IPS-15b (cell line): ENCODE results near the gene CCER1.

ENCODE experiments used
- H3K27me3 ChIP-seq: one replicate; pipeline ENCODE4 v1.6.1; 2013; ENCODE audit warnings: low read length; ENCODE audit not compliant: control insufficient read depth, insufficient read depth
- H3K36me3 ChIP-seq: one replicate; pipeline ENCODE4 v1.6.1; 2013; ENCODE audit warnings: low read length; ENCODE audit not compliant: control insufficient read depth, insufficient read depth
- H3K4me1 ChIP-seq: one replicate; pipeline ENCODE4 v1.6.1; 2013; ENCODE audit warnings: mild to moderate bottlenecking, low read length; ENCODE audit not compliant: control insufficient read depth, insufficient read depth
- H3K4me3 ChIP-seq: one replicate; pipeline ENCODE4 v1.5.1; 2013; ENCODE audit warnings: low read depth, low read length
- H3K9ac ChIP-seq: one replicate; pipeline ENCODE4 v1.6.1; 2013; ENCODE audit warnings: low read depth, mild to moderate bottlenecking, low read length
- H3K9me3 ChIP-seq: one replicate; pipeline ENCODE4 v1.6.1; 2013; ENCODE audit warnings: mild to moderate bottlenecking, low read length; ENCODE audit not compliant: control insufficient read depth, insufficient read depth

Gene CCER1

GRCh38 chr12:90984114-90984513 is 29.1 kb upstream of the CCER1 start:
- peaks cover 9% of the 10 kb centered on the region for H3K4me1 ChIP-seq
- no peak overlapping the region for H3K9ac ChIP-seq
- peaks cover 72% of the 10 kb centered on the region for H3K27me3 ChIP-seq
- no peaks in the 10 kb centered on the region for H3K36me3 ChIP-seq
- no peaks in the 10 kb centered on the region for H3K9me3 ChIP-seq
- no peak overlapping the region for H3K4me3 ChIP-seq

DNA sequence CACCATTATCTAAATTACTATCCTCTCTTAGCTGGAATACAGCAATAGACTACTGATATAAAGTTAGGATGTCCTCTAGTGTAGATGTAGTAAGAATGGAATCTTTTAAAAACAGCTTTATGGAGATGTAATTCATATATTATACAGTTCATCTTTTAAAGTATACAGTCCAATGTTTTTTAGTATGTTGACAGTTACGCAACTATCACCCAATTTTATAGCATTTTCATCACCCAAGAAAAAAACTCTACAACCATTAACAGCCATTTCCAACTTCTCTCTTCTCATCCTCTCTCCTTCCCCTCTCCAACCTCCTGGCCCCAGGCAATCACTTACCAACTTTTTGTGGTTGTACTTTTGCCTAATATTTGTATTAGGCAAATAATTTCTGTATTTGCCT is 27.2 kb upstream of the CCER1 start:
- Histone ChIP-seq H3K9me3 (no peaks in the 10 kb centered on the region), H3K4me1 (peaks cover 9% of the 10 kb centered on the region), H3K36me3 (no peaks in the 10 kb centered on the region), H3K4me3 (no peak overlapping the region), H3K27me3 (peaks cover 65% of the 10 kb centered on the region), H3K9ac (no peak overlapping the region)

DNA sequence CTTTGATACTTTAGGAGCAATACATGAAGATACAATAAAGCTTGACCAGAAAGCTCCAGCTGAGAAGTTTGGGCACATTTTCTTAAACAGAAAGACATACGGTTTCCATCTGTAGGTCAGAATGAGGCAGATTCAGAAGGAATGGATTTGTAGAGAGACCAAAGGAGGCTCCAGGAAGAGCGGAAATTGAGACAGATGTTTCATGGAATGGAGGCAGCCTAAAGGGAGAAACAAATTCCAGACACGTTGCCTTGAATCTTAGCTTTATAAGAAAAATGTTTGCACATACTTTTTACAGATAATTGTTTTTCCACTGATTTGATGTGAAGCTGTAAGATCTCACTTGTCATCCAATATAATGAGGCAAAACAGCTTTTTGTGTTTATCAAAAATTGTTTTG is 25.0 kb upstream of the CCER1 start:
- no peaks in the 10 kb centered on the region for H3K36me3 ChIP-seq
- H3K9me3 ChIP-seq = no peaks in the 10 kb centered on the region
- H3K27me3 ChIP-seq = peaks cover 44% of the 10 kb centered on the region
- peaks cover 8% of the 10 kb centered on the region for H3K4me1 ChIP-seq
- no peak overlapping the region for H3K4me3 ChIP-seq
- H3K9ac ChIP-seq = no peak overlapping the region

DNA sequence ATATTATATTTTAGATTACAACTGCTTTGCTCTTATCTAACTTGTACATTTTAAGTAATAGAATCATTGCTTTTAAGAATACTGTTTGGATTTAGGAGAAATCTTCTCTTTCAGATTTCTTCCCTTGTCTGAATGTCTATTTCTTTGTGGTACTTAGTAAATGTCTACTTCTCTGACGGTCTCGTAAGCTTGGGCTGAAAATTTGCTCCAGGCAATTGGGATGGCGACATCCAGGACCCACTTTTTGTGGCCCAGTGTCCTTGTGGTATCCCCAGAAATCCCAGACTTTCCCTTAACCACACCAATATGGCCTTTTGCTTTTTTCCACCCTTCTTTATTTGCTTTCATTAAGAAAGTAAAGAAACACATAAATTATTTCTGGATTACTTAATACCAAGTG is 24.0 kb upstream of the CCER1 start:
- H3K9me3 ChIP-seq = no peaks in the 10 kb centered on the region
- peaks cover 5% of the 10 kb centered on the region for H3K4me1 ChIP-seq
- peaks cover 44% of the 10 kb centered on the region for H3K27me3 ChIP-seq
- no peak overlapping the region for H3K4me3 ChIP-seq
- H3K9ac ChIP-seq = no peak overlapping the region
- H3K36me3 ChIP-seq = no peaks in the 10 kb centered on the region

- no peak overlapping the region for H3K4me3 ChIP-seq
- H3K9ac ChIP-seq = no peak overlapping the region
- no peaks in the 10 kb centered on the region for H3K36me3 ChIP-seq
- no peaks in the 10 kb centered on the region for H3K4me1 ChIP-seq
- no peaks in the 10 kb centered on the region for H3K9me3 ChIP-seq
- H3K27me3 ChIP-seq = peaks cover 40% of the 10 kb centered on the region
These were observed 23.3 kb upstream of the CCER1 start for GRCh38 chr12:90978117-90978770.

GRCh38 chr12:90977224-90977623 is 22.2 kb upstream of the CCER1 start:
- no peaks in the 10 kb centered on the region for H3K36me3 ChIP-seq
- H3K4me1 ChIP-seq = no peaks in the 10 kb centered on the region
- H3K9ac ChIP-seq = no peak overlapping the region
- H3K9me3 ChIP-seq = no peaks in the 10 kb centered on the region
- H3K4me3 ChIP-seq = no peak overlapping the region
- H3K27me3 ChIP-seq = peaks cover 30% of the 10 kb centered on the region

GRCh38 chr12:90974286-90974685 is 19.3 kb upstream of the CCER1 start:
- Histone ChIP-seq H3K4me3 (no peak overlapping the region), H3K27me3 (peaks cover under 1% of the 10 kb centered on the region), H3K4me1 (no peaks in the 10 kb centered on the region), H3K9me3 (no peaks in the 10 kb centered on the region), H3K9ac (no peak overlapping the region), H3K36me3 (no peaks in the 10 kb centered on the region)

DNA sequence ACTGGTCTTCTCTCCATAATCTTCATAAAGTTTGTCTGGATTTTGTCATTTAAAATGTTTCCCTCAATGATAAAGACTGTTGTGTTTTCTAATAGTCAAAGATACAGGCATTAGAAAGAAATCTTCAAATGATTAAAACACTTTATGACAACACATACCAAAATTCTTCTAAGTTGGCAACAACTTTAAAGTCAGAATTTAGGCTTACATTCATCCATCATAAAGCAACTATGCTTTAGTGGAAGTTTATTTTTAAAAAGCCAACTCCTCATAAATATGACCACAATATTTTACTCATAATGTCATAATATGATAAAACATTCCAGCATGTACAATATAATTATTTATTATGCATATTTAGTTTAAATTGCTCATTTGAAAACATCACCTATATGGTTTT is 17.2 kb upstream of the CCER1 start:
- no peaks in the 10 kb centered on the region for H3K4me1 ChIP-seq
- H3K9me3 ChIP-seq = no peaks in the 10 kb centered on the region
- no peaks in the 10 kb centered on the region for H3K36me3 ChIP-seq
- no peak overlapping the region for H3K9ac ChIP-seq
- H3K4me3 ChIP-seq = no peak overlapping the region
- no peaks in the 10 kb centered on the region for H3K27me3 ChIP-seq

DNA sequence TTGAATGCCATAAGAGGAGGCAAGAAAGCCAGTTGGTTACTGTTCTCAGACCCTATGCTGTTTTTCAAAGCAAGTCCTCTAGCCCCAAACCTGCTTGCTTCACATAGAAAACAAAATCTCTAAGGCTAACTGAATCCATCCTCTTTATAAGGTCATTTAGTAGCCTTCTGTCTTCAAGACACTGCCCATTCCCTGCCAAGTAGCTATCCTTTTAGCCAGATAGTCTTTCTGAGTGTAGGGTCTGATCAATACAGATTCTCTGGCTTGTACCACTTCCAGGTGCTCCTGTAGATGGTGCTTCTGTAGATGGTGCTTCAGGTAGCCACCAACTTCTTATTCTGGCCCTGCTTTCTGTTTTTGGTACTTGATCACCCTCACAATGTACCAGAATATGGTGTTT is 15.9 kb upstream of the CCER1 start:
- no peaks in the 10 kb centered on the region for H3K27me3 ChIP-seq
- no peaks in the 10 kb centered on the region for H3K4me1 ChIP-seq
- no peaks in the 10 kb centered on the region for H3K36me3 ChIP-seq
- H3K9me3 ChIP-seq = no peaks in the 10 kb centered on the region
- H3K4me3 ChIP-seq = no peak overlapping the region
- no peak overlapping the region for H3K9ac ChIP-seq

DNA sequence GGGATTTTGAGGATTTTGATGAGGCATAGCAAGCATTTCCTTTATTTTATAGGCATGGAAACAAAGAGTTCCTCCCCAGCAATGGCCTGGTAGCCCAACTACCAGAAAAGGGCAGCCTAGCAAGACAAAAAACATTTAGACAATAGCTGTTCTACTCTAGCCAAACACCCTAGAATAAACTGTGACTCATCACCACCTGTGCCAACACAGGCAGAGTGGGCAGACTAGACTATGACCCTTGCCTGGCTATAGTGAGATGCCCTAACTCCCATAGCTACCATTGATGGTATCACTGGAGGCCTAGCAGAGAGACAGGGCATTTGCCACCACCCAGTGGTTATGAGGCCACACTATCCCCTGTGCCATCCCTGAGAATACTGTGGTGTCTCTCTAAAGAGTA is 15.5 kb upstream of the CCER1 start:
- no peaks in the 10 kb centered on the region for H3K27me3 ChIP-seq
- H3K36me3 ChIP-seq = no peaks in the 10 kb centered on the region
- no peaks in the 10 kb centered on the region for H3K4me1 ChIP-seq
- H3K9me3 ChIP-seq = no peaks in the 10 kb centered on the region
- no peak overlapping the region for H3K9ac ChIP-seq
- H3K4me3 ChIP-seq = no peak overlapping the region

- H3K4me1 ChIP-seq = no peaks in the 10 kb centered on the region
- no peak overlapping the region for H3K9ac ChIP-seq
- H3K36me3 ChIP-seq = no peaks in the 10 kb centered on the region
- no peaks in the 10 kb centered on the region for H3K9me3 ChIP-seq
- H3K27me3 ChIP-seq = no peaks in the 10 kb centered on the region
- H3K4me3 ChIP-seq = no peak overlapping the region
These were observed 14.9 kb upstream of the CCER1 start for GRCh38 chr12:90969851-90970250.

DNA sequence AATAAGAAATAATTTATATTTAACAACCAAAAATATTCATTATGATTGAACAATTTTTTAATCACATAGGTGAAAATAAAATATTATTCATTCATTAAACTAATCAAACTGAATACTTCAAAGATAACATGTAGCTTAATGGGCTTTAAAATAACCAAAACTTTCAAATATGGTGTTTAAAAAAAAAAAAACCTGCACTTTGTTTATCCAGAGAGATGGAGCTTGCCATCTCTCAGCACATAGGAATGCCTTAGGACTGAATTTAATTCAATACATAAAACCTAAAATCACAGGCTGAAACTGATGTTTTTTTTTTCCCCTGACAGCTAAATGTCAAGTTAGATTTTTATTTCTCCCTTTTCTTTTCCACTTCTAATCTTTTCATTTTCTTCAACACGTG is 14.4 kb upstream of the CCER1 start:
- no peaks in the 10 kb centered on the region for H3K36me3 ChIP-seq

More for the DNA sequence above, 14.4 kb upstream of the CCER1 start:
- H3K9me3 ChIP-seq = no peaks in the 10 kb centered on the region
- H3K4me1 ChIP-seq = no peaks in the 10 kb centered on the region
- no peaks in the 10 kb centered on the region for H3K27me3 ChIP-seq
- no peak overlapping the region for H3K9ac ChIP-seq
- H3K4me3 ChIP-seq = no peak overlapping the region
